Stimulated activated CD8-positive, alpha-beta memory T cell treated with anti-CD3 and anti-CD28 coated beads, Interleukin-4, amount 100 ng/mL, for 48 hours (primary cell): ENCODE measurements around the gene CDH4.

Experiments
- DNase-seq: peaks from one replicate; pipeline ENCODE4 v3.0.0-alpha.2; 2020

Gene CDH4

DNA sequence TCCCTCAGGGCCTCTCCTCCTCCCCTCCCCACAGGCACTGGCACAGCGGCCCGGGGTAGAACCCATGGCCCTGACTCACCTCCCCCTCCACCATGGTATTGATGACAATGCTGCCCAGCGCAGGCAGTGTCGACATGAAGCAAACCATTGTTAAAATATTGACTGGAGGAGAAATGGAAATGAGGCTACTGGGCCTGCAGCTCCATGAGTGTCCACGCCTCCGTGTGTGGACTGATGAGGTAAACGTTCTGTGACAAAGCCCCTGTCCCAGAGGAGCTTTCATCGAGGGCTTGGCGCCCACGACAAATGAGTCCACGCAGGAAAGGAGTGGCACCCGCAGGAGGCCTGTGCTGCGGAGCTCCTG is 410.9 kb downstream of the CDH4 start:
- DNase-seq = no peak

- DNase-seq = no peak
Observed at GRCh38 chr20:61663521-61664425, 411.7 kb downstream of the CDH4 start.

DNA sequence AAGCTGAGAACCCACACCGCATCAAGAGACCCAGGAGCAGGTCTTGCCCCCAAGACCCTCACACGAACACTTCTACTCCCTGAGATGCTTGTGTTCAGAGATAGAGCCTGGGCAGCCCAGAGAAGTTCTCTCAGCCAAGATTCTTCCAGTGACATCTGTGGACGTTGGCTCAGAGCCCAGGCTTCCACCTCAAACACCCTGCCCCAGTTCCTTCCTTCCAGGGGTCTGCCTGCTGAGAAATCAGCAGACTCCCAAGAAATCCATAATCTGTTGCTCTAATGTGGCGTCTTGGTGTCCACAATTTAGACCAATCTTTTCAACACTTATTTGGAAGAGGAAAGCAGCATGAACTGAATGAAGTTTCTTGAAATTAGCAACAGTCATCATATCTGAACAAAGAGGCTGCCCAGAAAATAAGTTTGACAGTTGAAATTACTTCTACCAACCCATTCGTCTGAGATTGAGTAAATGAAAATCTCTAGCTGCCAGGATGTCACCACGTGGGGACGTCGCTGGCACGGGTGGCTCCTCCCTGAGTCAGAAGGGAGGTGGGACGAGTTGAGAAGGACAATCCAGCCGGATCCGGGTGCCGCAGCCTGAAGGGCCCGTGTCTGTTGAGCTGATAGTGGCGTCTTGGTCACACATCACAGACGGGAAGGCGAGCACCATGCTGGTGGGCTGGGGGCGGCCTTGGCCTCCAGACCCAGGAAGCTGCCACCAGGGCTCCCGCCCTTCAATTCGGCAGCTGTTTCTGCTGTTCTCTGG is 412.7 kb downstream of the CDH4 start:
- no peak for DNase-seq

- DNase-seq = no peak
Observed at GRCh38 chr20:61665528-61666470, 413.7 kb downstream of the CDH4 start.

DNA sequence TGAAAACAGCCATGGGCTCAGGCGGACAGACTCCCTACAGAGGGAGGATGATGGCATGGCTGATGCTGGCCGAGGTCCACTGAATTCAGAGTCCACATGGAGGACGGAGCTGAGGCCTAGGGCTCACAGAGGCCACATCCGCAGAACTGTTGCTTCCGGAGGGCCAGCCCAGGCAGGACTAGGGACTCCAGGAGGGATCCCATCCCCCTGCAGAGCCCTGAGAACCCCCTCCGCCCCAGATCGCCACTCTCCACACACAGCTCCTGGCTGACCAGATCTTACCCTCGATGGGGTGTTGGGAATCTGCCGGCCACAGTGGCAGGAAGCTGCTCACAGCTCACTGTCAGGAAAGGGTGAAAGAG is 414.4 kb downstream of the CDH4 start:
- no peak for DNase-seq

- DNase-seq = no peak
Observed at GRCh38 chr20:61667056-61667792, 415.2 kb downstream of the CDH4 start.

GRCh38 chr20:61668065-61668650 is 416.1 kb downstream of the CDH4 start:
- DNase-seq = no peak

DNA sequence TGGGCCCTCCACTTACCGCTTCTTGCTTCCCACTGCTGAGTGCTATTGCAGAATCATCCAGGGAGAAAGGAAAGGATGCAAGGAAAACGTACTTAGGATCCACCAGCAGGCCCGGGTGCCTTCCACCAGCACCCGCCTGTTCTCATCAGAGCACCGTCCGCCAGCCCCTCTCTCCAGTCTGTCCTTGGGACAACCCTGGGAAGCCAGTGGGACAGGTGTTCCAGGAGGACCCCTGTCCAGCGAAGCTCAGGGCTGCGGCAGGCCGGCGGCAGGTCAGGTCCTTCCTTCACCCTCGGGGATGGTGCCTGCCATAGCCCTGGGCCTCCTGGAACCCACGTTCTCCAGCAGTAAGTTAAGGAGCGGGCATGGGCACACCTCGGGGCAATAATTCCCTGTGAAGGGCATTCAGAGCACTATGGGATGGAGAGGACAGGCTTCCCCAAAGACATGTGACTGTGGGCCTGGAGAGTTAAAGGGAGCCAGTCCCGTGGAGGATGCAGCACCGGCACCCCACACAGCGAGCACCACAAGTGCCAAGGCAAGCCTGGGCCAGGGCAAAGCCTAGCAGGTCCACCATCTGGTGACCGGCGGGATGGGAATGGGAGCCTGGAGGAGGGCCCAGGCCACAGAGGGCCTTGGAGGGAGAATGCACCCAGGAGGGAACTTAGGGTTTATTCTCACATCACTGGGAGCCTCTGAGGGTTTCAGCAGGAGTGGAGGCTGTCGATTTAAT is 416.9 kb downstream of the CDH4 start:
- no peak for DNase-seq

DNA sequence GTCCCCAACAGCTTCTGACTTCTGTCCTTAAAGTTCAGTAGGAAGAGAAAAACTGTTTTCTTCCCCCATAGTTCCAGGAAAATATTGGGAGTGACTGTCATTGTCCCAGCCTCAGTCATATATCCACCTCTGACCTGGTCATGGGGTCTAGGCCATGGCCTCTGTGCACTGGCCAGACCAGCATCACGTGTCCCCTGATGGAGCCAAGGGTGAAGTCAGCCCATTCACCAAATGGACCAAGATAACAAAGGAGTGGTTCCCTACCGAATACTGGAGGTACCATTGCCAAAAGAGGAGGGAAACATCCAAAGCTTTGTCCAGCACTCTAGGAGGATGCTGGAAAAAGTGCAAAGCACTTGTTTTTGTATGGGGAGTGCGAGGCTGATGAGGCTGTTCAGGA is 418.2 kb downstream of the CDH4 start:
- DNase-seq = no peak

DNA sequence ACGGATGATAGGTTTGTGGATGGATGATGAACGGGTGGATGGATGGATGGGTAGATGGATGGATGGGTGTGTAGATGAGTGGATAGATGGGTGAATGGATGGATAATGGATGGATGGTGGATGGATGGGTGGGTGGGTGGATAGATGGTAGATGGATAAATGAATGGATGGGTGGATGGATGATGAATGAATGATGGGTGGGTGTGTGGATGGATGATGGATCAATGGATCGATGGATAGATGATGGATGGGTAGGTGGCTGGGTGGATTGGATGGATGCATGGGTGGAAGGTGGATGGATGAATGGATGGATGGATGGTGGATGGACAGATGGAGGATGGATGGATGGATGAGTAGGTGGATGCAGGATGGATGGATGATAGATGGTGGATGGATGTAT is 419.5 kb downstream of the CDH4 start:
- DNase-seq = no peak

DNA sequence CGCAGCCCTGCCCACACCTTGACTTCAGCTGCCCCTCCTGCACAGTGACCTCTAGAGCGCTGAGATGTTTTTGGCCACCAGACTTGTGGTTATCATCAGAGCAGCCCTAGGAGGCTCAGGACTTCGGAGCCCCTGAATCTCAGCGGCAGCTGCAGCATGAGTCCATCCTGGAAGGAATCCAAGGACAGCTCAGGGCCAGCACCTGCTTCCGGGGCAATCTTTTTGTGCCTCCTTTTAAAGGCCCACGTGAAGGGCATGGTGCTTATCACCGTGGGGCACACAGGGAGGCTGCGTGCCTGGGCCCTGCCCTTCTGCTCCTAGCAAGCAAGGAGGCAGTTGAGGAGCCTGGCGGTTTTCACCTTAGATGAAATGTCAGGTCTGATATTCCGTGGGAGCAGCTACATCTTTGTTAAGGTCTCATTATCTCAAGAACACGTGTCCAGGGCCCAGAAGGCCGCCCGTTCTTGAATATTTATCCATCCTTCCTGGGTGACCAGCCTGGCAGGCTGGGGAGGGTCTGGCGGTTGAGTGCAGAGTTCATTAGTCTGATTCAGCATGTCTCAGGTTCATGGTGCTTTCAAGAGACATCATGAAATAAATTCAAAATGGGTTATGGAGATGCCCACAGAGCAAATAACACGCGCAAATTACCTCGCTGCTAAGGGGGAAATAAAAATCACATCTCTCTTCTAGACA is 421.2 kb downstream of the CDH4 start:
- no peak for DNase-seq

DNA sequence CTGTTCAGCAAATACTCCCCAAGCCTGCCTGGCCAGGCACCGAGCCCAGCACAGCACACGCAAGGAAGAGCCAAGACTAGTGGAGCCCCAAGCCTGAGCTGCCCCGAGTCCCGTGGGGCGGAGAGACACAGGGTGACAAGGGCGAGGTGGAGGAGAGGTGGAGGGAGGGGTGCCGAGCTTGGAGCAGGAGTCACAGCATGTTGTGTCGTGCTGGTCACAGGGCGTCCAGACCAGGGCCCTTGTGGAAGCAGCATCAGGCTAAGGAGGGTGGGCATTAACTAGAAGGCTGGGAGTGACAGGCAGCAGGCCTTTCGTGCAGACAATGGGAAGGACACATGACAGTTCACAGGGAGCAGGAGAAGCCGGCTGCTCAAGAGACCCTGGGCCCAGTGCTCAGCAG is 422.1 kb downstream of the CDH4 start:
- no peak for DNase-seq

GRCh38 chr20:61674688-61675087 is 422.6 kb downstream of the CDH4 start:
- no peak for DNase-seq

GRCh38 chr20:61677928-61678327 is 425.9 kb downstream of the CDH4 start:
- no peak for DNase-seq

- no peak for DNase-seq
Observed at GRCh38 chr20:61678437-61678836, 426.4 kb downstream of the CDH4 start.

DNA sequence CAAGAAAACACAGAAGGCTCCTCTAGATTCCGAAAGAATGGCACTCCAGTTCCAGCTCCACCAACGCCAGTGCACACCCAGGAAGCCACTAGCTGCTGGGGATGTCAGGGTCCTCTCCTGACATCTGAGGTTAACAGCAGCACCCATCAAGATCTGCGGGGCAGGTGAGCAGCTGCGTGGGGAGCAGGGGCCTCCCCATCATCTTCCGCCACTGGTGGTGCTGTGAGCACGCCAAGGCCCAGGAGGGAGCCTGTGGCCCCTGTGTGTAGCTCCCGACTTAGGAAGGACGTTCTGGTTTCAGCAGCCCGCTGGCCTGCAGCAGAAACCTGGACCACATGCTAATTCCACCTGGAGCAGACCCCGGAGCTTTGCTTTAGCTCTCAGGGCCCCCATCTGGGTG is 427.4 kb downstream of the CDH4 start:
- no peak for DNase-seq

GRCh38 chr20:61680096-61680495 is 428.0 kb downstream of the CDH4 start:
- DNase-seq = no peak

DNA sequence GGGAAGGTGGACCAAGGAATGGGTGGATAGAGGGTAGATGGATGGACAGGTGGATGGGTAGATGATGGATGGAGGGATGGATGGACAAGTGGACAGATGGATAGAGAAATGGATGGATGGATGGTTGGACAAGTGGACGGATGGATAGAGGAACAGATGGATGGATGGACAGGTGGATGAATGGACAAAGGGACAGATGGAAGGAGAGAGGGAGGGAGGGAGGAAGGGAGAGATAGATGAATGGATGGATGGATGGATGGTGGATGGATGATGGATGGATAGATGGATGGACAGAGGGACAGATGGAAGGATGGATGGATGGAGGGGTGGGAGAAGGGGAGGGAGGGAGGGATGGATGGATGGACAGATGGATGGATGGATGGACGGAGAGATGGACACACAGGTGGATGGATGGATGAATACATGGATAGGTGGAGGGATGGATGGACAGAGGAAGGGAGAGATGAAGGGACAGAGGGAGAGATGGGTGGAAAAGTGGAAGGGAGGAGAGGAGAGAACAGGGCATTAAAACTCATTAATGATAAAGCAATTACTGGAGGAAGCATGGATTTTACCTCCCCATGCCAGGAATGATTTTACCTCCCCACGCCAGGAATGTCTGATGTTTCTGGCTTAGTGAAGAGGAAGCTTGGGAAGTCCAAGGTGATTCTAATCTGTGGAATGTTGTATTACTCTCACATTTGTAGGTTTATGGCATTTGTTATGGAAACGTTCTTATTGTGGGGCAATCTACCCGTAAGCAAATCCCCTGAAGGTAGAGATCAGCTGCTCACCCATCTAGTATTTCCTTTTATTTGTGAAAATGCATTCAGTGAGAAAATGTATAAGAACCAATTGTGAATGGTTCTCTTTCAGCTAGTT is 430.3 kb downstream of the CDH4 start:
- DNase-seq = no peak

DNA sequence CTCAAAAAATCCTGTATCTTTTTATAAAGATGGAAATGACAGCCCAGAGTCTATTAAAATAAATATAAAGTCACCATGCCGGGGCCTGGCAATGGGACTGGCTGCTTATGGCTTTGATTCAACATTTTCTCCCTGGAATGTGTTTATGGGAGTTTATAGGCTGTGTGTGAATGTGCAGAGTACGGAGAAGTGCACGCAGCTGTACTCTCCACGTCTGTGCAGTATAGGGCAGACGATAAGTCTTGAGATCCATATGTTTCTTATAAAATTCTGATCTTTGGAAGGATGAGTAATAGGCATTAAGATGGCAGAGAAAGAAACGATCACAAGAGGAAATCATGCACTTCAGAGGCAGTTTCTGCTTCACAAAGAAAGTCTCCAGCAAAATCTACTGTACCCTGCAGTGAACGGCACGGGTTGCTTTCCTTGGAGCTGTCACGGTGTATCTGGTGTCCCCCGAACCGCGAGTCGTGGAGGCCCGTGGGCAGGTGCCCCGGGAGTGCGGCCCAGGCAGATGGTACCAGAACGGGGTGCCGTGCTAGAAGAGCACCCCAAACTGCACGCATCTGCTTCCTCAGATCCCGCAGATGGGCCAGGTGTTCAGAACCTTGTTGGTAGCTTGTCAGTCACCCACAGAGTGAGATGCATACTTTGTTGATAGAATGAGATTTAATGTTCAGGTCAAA is 431.1 kb downstream of the CDH4 start:
- no peak for DNase-seq
